Astrocyte of the cerebellum (primary cell): ENCODE data around the gene SRSF5.

Experiments
- DNase-seq: peaks from one replicate; pipeline ENCODE4 v3.0.0-alpha.2; 2011; ENCODE audit warnings: low read depth
- H3K4me3 ChIP-seq: 2 replicates; pipeline ENCODE4 v1.5.1; 2011; ENCODE audit warnings: mild to moderate bottlenecking, low read depth, low read length, moderate library complexity
- in situ Hi-C: cut with HindIII; loops from 2 replicates; pipeline ENCODE4 v1.10.0; 2017; ENCODE audit warnings: low sequenced_read_pairs
- TF ChIP-seq, protein P1 (sequence below): IDR thresholded peaks from 2 replicates; pipeline ENCODE4 v1.5.1; 2012; ENCODE audit warnings: low read length, low read depth, moderate library complexity, mild to moderate bottlenecking; ENCODE audit errors: missing control alignments

The SRSF5 gene

DNA sequence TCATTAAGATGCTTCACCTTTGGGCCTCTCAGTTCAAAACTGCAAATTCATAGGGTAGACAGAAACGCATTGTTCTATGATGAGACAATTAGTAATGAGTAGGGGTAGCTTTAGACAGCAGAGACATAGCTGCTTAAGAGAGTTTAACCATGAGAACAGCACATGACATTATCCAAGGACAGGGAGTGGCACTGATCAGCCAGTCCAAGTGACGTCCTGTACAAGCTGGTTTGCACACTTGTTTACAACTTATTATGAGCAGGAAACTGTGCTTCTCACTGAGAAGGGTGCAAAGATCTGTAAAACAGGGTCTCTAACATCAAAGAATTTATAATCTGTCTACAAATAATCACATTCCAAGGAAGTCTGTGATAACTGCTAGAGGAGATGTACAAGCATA, 11.2 kb upstream of the SRSF5 start:
- TF ChIP-seq, protein P1, sequence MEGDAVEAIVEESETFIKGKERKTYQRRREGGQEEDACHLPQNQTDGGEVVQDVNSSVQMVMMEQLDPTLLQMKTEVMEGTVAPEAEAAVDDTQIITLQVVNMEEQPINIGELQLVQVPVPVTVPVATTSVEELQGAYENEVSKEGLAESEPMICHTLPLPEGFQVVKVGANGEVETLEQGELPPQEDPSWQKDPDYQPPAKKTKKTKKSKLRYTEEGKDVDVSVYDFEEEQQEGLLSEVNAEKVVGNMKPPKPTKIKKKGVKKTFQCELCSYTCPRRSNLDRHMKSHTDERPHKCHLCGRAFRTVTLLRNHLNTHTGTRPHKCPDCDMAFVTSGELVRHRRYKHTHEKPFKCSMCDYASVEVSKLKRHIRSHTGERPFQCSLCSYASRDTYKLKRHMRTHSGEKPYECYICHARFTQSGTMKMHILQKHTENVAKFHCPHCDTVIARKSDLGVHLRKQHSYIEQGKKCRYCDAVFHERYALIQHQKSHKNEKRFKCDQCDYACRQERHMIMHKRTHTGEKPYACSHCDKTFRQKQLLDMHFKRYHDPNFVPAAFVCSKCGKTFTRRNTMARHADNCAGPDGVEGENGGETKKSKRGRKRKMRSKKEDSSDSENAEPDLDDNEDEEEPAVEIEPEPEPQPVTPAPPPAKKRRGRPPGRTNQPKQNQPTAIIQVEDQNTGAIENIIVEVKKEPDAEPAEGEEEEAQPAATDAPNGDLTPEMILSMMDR: no peak
- H3K4me3 ChIP-seq: no peak overlapping the region
- DNase-seq: no peak
- in situ Hi-C loops: no loop called here

DNA sequence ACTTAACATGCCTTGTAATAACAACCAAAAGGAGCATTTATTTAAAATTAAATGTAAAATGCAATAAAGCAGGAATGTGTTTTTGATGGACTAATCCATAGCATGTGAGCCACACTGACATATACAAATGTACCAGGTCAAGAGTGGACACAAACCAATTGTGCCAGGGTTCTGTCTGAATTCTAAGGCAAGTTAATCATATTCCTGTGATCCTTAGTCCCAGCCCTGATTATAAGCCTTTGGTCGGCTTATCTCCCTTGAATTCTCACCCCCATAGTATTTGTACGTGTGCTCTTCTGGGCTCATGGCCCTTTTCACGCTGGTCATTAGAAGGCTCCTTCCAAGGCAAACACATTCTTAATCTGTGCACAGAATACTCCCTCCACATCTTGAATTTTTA, 10.6 kb upstream of the SRSF5 start:
- DNase-seq: no peak
- H3K4me3 ChIP-seq: no peak overlapping the region
- in situ Hi-C loops: no loop called here
- TF ChIP-seq, protein P1: no peak

DNA sequence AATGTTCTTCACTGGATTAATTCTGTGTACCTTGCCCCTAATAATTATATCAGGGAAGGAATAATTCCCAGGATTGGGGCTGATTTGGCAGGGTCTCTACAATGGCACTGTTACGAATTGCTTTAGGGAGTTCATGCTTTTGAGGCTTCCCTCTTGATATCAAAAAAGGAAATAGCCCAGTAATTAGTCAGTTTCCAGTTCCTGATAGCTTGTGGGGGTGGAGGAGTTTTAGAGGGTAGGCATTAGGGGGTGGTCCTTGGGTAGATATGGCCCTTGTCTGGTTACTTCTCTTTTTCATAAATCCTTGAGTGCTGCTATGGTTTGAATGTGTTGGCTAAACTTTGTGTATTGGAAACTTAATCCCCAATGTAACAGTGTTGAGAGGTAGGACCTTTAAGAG, 6.1 kb upstream of the SRSF5 start:
- DNase-seq: no peak
- TF ChIP-seq, protein P1: no peak
- in situ Hi-C loops: no loop called here
- no peak overlapping the region for H3K4me3 ChIP-seq

DNA sequence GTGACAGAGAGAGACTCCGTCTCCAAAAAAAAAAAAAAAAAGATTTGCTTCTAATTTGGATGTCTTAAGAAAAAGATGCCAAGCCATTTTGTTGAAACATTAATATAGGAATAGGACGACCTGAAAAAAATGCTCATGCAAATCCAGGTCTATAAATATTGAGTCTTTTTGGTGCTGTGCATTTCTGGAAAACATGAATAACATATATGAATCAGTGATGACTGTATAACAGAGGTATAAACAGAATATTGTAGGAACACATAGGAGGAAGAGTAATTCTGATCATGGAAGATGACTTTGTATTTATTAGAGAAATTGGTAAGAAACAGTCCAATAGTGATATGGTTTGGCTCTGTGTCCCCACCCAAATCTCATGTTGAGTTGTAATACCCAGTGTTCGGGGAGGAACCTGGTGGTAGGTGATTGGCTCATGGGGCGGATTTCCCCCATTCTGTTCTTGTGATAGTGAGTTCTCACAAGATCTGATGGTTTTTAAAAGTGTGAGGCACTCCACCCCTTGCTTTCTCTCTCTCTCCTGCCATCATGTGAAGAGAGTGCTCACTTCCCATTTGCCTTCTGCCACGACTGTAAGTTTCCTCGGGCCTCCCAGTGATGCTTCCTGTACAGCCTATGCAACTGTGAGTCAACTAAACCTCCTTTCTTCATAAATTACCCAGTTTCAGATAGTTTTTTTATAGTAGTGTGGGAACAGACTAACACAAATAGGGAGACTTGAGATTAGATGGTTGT, 3.0 kb upstream of the SRSF5 start:
- DNase-seq: no peak
- in situ Hi-C loops: no loop called here
- no peak overlapping the region for H3K4me3 ChIP-seq
- TF ChIP-seq, protein P1: no peak

DNA sequence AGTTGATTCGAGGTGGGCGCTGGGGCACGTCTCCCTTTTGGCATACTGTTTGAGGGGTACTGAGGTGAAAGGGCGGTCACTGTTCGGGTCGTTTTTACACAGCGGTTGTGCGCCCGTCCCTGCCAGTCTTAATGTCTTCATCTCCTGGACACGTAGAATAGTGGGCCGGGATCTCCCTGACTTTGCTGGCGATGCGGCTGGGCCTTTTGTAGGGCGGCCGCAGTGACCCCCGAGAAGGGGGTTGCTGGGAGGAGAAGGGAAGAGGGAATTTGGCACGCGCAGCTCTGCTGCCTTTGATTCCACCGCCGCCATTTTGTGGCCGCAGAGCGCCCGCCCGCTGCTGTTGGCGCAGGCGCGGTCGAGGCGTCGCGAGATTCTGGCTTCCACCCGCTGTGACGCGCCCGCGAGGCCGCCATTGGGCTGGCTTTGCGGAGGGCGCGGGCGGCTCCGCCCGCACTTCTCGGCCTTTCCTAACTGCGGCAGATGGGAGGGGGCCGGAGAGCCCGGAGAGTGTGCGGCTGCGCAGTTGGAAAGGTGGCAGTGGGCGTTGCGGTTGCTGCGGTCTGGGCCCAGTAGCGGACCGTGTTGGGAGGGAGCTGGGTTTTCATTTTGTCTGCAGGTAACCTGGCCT, 542 bp downstream of the SRSF5 start:
- TF ChIP-seq, protein P1: no peak
- peak overlapping the region; percentile 93 for H3K4me3 ChIP-seq
- in situ Hi-C loops: no loop called here
- DNase-seq: peak; percentile 76

DNA sequence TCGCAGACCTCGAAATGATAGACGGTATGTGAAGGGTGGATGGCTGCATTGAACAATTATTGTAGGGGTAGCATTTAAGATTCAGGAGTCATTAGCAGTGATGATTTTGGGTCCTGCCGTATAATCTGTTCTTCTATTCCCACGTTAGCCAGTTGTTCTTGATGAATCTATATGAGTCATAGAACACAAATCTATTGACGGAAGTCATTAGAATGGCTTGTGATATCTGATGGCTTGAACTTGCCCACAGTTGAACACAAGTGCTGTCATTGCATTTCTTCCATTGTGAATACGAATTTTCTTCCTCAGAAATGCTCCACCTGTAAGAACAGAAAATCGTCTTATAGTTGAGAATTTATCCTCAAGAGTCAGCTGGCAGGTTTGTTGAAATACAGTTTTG, 1.9 kb downstream of the SRSF5 start:
- TF ChIP-seq, protein P1: no peak
- DNase-seq: no peak
- in situ Hi-C loops: no loop called here
- peak overlapping the region; percentile 93 for H3K4me3 ChIP-seq
